Muscle layer of colon (tissue), 2 donors: ENCODE measurements around the gene MYL5.
"Not testable (repeated sequence)": the region's sequence is repeated elsewhere in the genome, so short reads cannot be mapped to it uniquely, and the experiment has no call there.

Source experiments
- H3K27ac ChIP-seq: one replicate; pipeline ENCODE4 v1.7.0; 2013; ENCODE audit warnings: low read depth, mild to moderate bottlenecking, low read length, moderate library complexity
- H3K27me3 ChIP-seq, 2 donors: one replicate each; pipeline ENCODE4 v1.7.0; 2013; ENCODE audit warnings: low read length in 2 of 2, mild to moderate bottlenecking in 2 of 2; ENCODE audit not compliant: insufficient read depth in 2 of 2, control insufficient read depth in 1 of 2
- H3K36me3 ChIP-seq: one replicate; pipeline ENCODE4 v1.7.0; 2013; ENCODE audit warnings: mild to moderate bottlenecking, low read length; ENCODE audit not compliant: insufficient read depth
- H3K4me1 ChIP-seq: one replicate; pipeline ENCODE4 v1.7.0; 2013; ENCODE audit warnings: mild to moderate bottlenecking, low read length; ENCODE audit not compliant: insufficient read depth
- H3K4me3 ChIP-seq, 2 donors: one replicate each; pipeline ENCODE4 v1.7.0; 2013; ENCODE audit warnings: low read length in 2 of 2, low read depth in 1 of 2, mild to moderate bottlenecking in 1 of 2, moderate library complexity in 1 of 2
- H3K9ac ChIP-seq: one replicate; pipeline ENCODE4 v1.7.0; 2013; ENCODE audit warnings: low read length
- H3K9me3 ChIP-seq: one replicate; pipeline ENCODE4 v1.7.0; 2013; ENCODE audit warnings: mild to moderate bottlenecking, low read length
- donor health status: abdominal sarcoma.
- donor health status: Adenocarcinoma of cecum.

Gene MYL5

GRCh38 chr4:669806-670559 is 4.4 kb upstream of the MYL5 start:
- not testable (repeated sequence) for H3K4me1 ChIP-seq, H3K27me3 ChIP-seq, H3K9ac ChIP-seq, H3K9me3 ChIP-seq, H3K27ac ChIP-seq, H3K4me3 ChIP-seq, H3K36me3 ChIP-seq

DNA sequence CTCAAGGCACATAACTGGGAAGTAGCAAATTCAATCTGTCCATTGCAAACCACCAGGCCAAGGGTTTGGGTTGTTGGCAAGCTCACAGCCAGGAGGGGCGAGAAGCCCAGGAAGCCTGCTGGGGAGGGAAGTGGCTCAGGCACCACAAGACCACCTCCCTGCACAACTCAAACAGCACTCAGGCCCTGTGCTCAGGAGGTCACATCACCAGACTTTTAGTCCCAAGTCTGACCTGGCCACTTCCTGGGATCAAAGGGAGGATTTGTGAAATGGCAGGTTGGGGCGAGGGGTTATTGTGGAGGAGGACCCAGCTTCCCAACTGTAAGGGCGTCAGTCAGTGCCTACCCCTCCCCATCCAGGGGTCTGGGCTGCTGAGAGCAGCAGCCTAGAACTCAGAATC is 2.6 kb upstream of the MYL5 start:
- H3K4me3 ChIP-seq = no peak overlapping the region
- H3K36me3 ChIP-seq = peaks cover 8% of the 10 kb centered on the region
- H3K4me1 ChIP-seq = peaks cover 19% of the 10 kb centered on the region

GRCh38 chr4:673349-674091 is 822 bp upstream of the MYL5 start:
- Histone ChIP-seq H3K4me3 (peak overlapping the region; percentile 67 to 87), H3K27ac (peak overlapping the region; percentile 16), H3K9ac (no peak overlapping the region), H3K9me3 (no peaks in the 10 kb centered on the region), H3K36me3 (peaks cover 8% of the 10 kb centered on the region), H3K27me3 (peaks cover 0 to 1% of the 10 kb centered on the region in 2 donors), H3K4me1 (peaks cover 19% of the 10 kb centered on the region)

More for the DNA sequence above, 2.6 kb upstream of the MYL5 start:
- no peak overlapping the region for H3K9ac ChIP-seq
- no peaks in the 10 kb centered on the region for H3K27me3 ChIP-seq
- H3K27ac ChIP-seq = no peak overlapping the region
- no peaks in the 10 kb centered on the region for H3K9me3 ChIP-seq

GRCh38 chr4:675036-675882 is 917 bp downstream of the MYL5 start:
- Histone ChIP-seq H3K27me3 (peaks cover 10 to 17% of the 10 kb centered on the region in 2 donors), H3K36me3 (peaks cover 8% of the 10 kb centered on the region), H3K9ac (peak overlapping the region; percentile 90), H3K4me1 (peaks cover 19% of the 10 kb centered on the region), H3K9me3 (no peaks in the 10 kb centered on the region), H3K27ac (peak overlapping the region; percentile 80), H3K4me3 (peak overlapping the region; percentile 71 to 91)

GRCh38 chr4:675980-676870 is 1.9 kb downstream of the MYL5 start:
- Histone ChIP-seq H3K27ac (no peak overlapping the region), H3K27me3 (peaks cover 10 to 27% of the 10 kb centered on the region in 2 donors), H3K9me3 (no peaks in the 10 kb centered on the region), H3K9ac (no peak overlapping the region), H3K36me3 (peaks cover 8% of the 10 kb centered on the region), H3K4me1 (peaks cover 25% of the 10 kb centered on the region), H3K4me3 (no peak overlapping the region)

DNA sequence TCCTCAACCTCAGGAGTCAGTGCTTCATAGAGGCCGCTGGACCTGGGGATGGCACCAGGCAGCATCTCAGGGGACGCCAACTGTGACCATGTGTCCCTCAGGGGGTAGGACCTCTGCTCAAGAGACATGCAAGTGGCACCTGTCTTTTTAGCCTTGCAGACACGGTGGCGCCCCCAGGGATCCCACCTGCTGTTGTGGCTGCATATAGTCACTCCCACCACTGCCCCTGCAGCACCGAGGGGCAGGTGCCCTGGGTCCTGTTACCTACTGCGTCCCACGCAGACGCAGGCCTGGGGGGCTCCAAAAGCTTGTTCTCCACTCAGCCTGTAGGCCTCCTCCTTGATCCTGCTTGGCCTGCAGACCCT is 2.5 kb downstream of the MYL5 start:
- no peaks in the 10 kb centered on the region for H3K9me3 ChIP-seq
- H3K36me3 ChIP-seq = peaks cover 2% of the 10 kb centered on the region
- H3K4me3 ChIP-seq = no peak overlapping the region
- peaks cover 25% of the 10 kb centered on the region for H3K4me1 ChIP-seq
- no peak overlapping the region for H3K27ac ChIP-seq
- H3K9ac ChIP-seq = no peak overlapping the region
- H3K27me3 ChIP-seq = peaks cover 10 to 29% of the 10 kb centered on the region in 2 donors

DNA sequence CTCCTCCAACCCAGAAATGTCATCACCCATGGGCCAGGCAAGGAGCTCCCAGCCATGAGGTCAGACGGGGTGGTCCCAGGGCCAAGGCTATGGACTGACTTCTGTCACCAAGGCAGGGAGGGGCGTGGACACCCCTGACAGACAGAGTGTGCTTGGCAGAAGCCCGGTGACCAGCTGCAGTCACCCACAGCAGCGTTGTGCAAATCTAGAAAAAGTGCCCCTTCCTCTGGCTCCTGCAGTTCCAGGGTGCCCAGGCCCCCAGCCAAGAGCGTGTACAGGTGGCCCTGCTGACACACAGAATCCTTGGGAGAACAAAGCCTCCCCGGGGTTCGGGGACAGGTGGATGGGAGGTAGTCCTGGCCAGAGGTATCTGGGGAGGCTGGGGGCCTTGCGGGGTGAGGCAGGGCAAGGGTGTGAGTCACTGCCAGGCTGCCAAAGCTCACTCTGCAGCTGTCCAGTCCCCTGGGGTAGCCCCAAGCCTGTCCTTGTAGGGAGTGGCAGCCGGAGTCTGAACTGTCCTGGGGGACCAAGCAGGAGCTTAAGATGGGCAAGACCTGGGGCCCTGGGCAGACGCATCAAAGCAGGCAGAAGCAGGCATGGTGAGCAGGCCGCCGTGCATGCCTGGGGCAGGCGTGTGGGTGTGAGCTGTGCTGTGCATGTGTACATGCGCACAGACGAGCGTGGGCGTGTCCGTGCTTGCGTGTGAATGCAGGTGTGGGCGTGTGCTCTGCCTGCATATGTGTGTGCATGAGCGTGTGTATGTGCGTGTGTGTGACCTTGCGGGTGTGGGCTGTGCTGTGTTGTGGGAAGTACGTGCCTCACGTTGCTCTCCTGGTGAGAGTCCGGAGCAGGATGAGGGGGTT is 3.3 kb downstream of the MYL5 start:
- Histone ChIP-seq H3K4me1 (peaks cover 25% of the 10 kb centered on the region), H3K36me3 (no peaks in the 10 kb centered on the region), H3K27me3 (peaks cover 10 to 37% of the 10 kb centered on the region in 2 donors), H3K27ac (no peak overlapping the region), H3K4me3 (no peak overlapping the region), H3K9me3 (no peaks in the 10 kb centered on the region), H3K9ac (no peak overlapping the region)

DNA sequence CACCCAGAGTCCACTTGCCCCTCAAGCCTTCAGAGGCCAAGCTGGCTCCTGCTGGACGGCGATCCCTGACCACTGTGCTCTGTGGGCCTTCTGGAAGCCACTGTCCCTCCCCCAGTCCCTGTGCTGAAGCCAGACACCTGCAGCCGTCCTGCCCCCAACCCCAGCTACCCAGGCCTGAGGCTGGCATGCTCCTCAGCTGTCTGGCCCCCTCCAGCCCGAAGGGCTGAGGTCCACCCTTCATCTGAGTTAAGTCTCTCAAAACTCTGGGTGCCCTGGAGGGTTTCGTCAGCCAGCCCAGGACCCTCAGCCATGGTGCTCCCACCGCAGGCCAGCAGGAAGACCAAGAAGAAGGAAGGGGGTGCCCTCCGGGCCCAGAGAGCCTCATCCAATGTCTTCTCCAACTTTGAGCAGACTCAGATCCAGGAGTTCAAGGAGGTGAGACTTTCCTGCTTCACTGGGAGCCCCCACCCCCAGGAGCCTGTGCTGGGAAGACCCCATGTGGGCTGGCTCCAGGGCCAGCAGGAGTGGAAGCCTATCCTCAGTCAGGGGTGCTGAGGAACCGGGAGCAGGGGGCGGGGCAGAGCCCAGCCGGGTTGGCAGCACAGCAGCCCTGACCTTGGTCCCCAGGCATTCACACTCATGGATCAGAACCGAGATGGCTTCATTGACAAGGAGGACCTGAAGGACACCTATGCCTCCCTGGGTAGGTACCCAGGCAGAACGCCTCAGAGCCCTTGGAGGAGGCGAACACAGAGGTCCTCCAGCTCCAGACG is 4.2 kb downstream of the MYL5 start:
- Histone ChIP-seq H3K27ac (no peak overlapping the region), H3K4me3 (no peak overlapping the region), H3K36me3 (no peaks in the 10 kb centered on the region), H3K27me3 (peaks cover 10 to 42% of the 10 kb centered on the region in 2 donors), H3K9ac (no peak overlapping the region), H3K9me3 (no peaks in the 10 kb centered on the region), H3K4me1 (peaks cover 18% of the 10 kb centered on the region)

GRCh38 chr4:679104-679481 is 4.8 kb downstream of the MYL5 start:
- H3K4me1 ChIP-seq = peaks cover 16% of the 10 kb centered on the region
- no peaks in the 10 kb centered on the region for H3K36me3 ChIP-seq
- no peak overlapping the region for H3K9ac ChIP-seq
- no peak overlapping the region for H3K4me3 ChIP-seq
- no peak overlapping the region for H3K27ac ChIP-seq
- H3K9me3 ChIP-seq = no peaks in the 10 kb centered on the region
- peaks cover 10 to 46% of the 10 kb centered on the region in 2 donors for H3K27me3 ChIP-seq
